A673 (cell line): ENCODE data around the gene MYRF. TPM values are rescaled to one million over a fixed set of nuclear protein-coding genes. Genes with fewer than 3 reads are reported as not detected.

Source experiments
- BruUV-seq: library from RNA; stranded (reverse); fragments of 400-500 nt; replicated peaks from 2 replicates; lab custom pipeline; 2021; lab: Mats Ljungman, UMichigan
- CTCF ChIA-PET: fragments of 300-600 bp; sonication (Branson Sonifier 250); formaldehyde crosslinking; loops from one replicate; lab custom pipeline; 2022; ENCODE audit warnings: antibody characterized with exemption; lab: Charles Lee
- POLR2A ChIA-PET: fragments of 300-600 bp; sonication (Branson Sonifier 250); formaldehyde crosslinking; loops from one replicate; lab custom pipeline; 2022; ENCODE audit warnings: antibody characterized with exemption; ENCODE audit not compliant: low non-redundant PET; lab: Charles Lee
- DNase-seq: peaks from one replicate; pipeline ENCODE4 v3.0.0-alpha.2; 2015; ENCODE audit warnings: low spot score
- H3K27ac ChIP-seq: fragments of 200-600 bp; sonication (generic); 2 replicates; pipeline ENCODE4 v1.5.1; 2016; ENCODE audit warnings: mixed run types, low read depth, mild to moderate bottlenecking, mixed read lengths, antibody characterized with exemption, low read length; ENCODE audit not compliant: poor library complexity, severe bottlenecking
- H3K27me3 ChIP-seq: fragments of 200-600 bp; sonication (generic); replicated peaks from 2 replicates; pipeline ENCODE4 v1.6.1; 2017; ENCODE audit warnings: mixed run types, low read depth, mild to moderate bottlenecking, mixed read lengths, antibody characterized with exemption, low read length; ENCODE audit not compliant: insufficient read depth, poor library complexity
- H3K36me3 ChIP-seq: fragments of 200-600 bp; sonication (generic); 2 replicates; pipeline ENCODE4 v1.6.1; 2016; ENCODE audit warnings: mixed run types, mild to moderate bottlenecking, mixed read lengths, antibody characterized with exemption, low read length; ENCODE audit not compliant: insufficient read depth, poor library complexity, severe bottlenecking
- H3K4me1 ChIP-seq: fragments of 200-600 bp; sonication (generic); 2 replicates; pipeline ENCODE4 v1.6.1; 2017; ENCODE audit warnings: mixed run types, mild to moderate bottlenecking, mixed read lengths, antibody characterized with exemption, low read length; ENCODE audit not compliant: insufficient read depth, poor library complexity, severe bottlenecking
- H3K4me3 ChIP-seq: fragments of 200-600 bp; sonication (generic); 2 replicates; pipeline ENCODE4 v1.5.1; 2016; ENCODE audit warnings: low read depth, mixed run types, mild to moderate bottlenecking, mixed read lengths, low read length; ENCODE audit not compliant: poor library complexity, severe bottlenecking
- H3K9me3 ChIP-seq: fragments of 200-600 bp; sonication (generic); 2 replicates; pipeline ENCODE4 v1.6.1; 2016; ENCODE audit warnings: mixed run types, low read depth, mild to moderate bottlenecking, mixed read lengths, antibody characterized with exemption, low read length; ENCODE audit not compliant: poor library complexity, severe bottlenecking
- EZH2 ChIP-seq: fragments of 200-600 bp; sonication (generic); IDR thresholded peaks from 2 replicates; pipeline ENCODE4 v1.6.1; 2017; ENCODE audit warnings: borderline replicate concordance, low read depth, mild to moderate bottlenecking, mixed read lengths, antibody characterized with exemption, low read length; ENCODE audit not compliant: poor library complexity, severe bottlenecking
- intact Hi-C: fragments of 100-400 bp; cut with micrococcal nuclease; formaldehyde crosslinking; loops from one replicate; pipeline ENCODE4 v1.10.0; 2022; ENCODE audit not compliant: unreplicated experiment
- total RNA-seq: library from RNA; stranded (reverse); gene quantifications from 2 replicates; pipeline ENCODE4 v1.2.3, GENCODE V29; 2021
- TF ChIP-seq, protein P1 (sequence below): fragments of 300-800, 200-600 bp; sonication (generic); conservative IDR thresholded peaks from 2 replicates; pipeline ENCODE4 v1.5.1; 2017; ENCODE audit warnings: low read depth, mild to moderate bottlenecking, antibody characterized with exemption, low read length, moderate library complexity, mixed read lengths

MYRF gene
- total RNA-seq, 1 experiment from 2014 or later: 11.2 TPM

DNA sequence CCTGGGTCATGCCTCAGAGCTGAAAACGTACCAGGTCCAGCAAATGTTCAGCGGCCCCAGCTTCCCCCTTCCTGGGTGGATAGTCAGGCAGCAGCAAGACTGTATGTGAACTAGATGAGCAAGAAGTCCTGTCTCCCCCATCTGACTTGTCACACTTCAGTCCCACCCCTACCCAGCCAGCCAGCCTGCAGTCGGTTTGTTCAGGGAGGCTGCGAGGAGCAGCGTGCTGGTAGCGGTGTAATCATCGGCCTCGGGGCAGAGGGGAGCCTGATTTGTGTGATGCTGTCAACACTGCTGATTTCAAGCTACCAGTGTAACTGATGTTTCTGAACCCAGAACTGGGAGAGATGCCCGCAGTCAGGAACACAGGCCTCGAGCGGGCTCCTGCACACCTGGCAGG lies 30.4 kb downstream of the MYRF start:
- ChIA-PET POLR2A (no interaction called here), CTCF (no interaction called here)
- no peaks in the 10 kb centered on the region for H3K27me3 ChIP-seq
- no peak overlapping the region for H3K27ac ChIP-seq
- peaks cover 34% of the 10 kb centered on the region for H3K36me3 ChIP-seq
- no peaks in the 10 kb centered on the region for H3K9me3 ChIP-seq
- TF ChIP-seq EZH2: no peak
- TF ChIP-seq, protein P1, sequence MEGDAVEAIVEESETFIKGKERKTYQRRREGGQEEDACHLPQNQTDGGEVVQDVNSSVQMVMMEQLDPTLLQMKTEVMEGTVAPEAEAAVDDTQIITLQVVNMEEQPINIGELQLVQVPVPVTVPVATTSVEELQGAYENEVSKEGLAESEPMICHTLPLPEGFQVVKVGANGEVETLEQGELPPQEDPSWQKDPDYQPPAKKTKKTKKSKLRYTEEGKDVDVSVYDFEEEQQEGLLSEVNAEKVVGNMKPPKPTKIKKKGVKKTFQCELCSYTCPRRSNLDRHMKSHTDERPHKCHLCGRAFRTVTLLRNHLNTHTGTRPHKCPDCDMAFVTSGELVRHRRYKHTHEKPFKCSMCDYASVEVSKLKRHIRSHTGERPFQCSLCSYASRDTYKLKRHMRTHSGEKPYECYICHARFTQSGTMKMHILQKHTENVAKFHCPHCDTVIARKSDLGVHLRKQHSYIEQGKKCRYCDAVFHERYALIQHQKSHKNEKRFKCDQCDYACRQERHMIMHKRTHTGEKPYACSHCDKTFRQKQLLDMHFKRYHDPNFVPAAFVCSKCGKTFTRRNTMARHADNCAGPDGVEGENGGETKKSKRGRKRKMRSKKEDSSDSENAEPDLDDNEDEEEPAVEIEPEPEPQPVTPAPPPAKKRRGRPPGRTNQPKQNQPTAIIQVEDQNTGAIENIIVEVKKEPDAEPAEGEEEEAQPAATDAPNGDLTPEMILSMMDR: no peak
- H3K4me3 ChIP-seq: no peak overlapping the region
- intact Hi-C loops: no loop called here
- no peaks in the 10 kb centered on the region for H3K4me1 ChIP-seq
- BruUV-seq: no TSS peak
- DNase-seq: no peak

DNA sequence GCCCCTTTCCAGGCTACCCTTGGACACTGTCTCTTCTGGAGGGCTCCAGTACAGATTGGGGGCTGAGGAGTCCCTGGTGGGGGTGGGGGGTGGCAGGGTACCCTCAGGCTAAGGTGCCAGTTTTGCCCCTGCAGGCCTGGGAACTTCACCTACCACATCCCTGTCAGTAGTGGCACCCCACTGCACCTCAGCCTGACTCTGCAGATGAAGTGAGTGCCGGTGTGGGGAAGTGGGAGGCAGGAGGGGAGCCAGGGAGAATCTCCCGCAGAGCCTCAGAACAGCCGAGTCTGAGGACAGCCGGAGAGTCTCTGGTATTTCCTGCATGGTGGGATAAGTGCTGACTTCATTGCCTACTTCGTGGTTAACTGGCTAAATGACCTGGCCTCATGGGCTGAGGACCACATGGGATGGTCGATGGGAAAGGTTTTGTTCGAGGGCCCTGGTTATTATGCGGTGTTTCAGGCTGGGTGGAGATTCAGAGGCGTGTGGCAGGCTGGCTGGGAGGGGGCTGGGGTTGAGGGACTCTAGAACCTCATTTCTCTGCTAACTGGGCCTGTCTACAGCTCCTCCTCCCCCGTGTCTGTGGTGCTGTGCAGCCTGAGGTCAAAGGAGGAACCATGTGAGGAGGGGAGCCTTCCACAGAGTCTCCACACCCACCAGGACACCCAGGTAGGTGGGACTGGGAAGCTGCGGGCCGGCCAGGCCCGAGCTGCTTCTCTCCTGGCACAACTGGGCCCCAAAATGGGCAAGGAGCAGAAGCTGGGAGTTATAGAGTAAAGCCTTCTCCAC lies 31.5 kb downstream of the MYRF start:
- Histone ChIP-seq H3K9me3 (no peaks in the 10 kb centered on the region), H3K4me3 (no peak overlapping the region), H3K4me1 (no peaks in the 10 kb centered on the region), H3K27ac (no peak overlapping the region), H3K27me3 (no peaks in the 10 kb centered on the region), H3K36me3 (peaks cover 44% of the 10 kb centered on the region)
- ChIA-PET POLR2A (no interaction called here), CTCF (no interaction called here)
- intact Hi-C loops: no loop called here
- no peak for DNase-seq
- BruUV-seq: no TSS peak
- TF ChIP-seq, protein P1: no peak
- no peak for TF ChIP-seq EZH2

- no peaks in the 10 kb centered on the region for H3K9me3 ChIP-seq
Measured at GRCh38 chr11:61784506-61784805, 32.0 kb downstream of the MYRF start.

More at GRCh38 chr11:61784506-61784805, 32.0 kb downstream of the MYRF start:
- no peak overlapping the region for H3K4me3 ChIP-seq
- no peak for DNase-seq
- POLR2A ChIA-PET: no interaction called here
- no peaks in the 10 kb centered on the region for H3K4me1 ChIP-seq
- TF ChIP-seq EZH2: no peak
- TF ChIP-seq, protein P1: no peak
- intact Hi-C loops: no loop called here
- CTCF ChIA-PET: no interaction called here
- no peak overlapping the region for H3K27ac ChIP-seq
- peaks cover 50% of the 10 kb centered on the region for H3K36me3 ChIP-seq
- no peaks in the 10 kb centered on the region for H3K27me3 ChIP-seq
- no TSS peak for BruUV-seq
